ENCODE measurements around the gene JAK1. TPM values are rescaled to one million over a fixed set of nuclear protein-coding genes. Genes with fewer than 3 reads are reported as not detected.
A peak's percentile ranks its signal among the peaks of the same experiment; 100 is the strongest.

Gene JAK1
- total and polyA plus RNA-seq, 2 of the 8 experiments (the other 6 are each of a cell fraction or from before 2014, with no cell fraction given), result 7.8 to 24.5 TPM

DNA sequence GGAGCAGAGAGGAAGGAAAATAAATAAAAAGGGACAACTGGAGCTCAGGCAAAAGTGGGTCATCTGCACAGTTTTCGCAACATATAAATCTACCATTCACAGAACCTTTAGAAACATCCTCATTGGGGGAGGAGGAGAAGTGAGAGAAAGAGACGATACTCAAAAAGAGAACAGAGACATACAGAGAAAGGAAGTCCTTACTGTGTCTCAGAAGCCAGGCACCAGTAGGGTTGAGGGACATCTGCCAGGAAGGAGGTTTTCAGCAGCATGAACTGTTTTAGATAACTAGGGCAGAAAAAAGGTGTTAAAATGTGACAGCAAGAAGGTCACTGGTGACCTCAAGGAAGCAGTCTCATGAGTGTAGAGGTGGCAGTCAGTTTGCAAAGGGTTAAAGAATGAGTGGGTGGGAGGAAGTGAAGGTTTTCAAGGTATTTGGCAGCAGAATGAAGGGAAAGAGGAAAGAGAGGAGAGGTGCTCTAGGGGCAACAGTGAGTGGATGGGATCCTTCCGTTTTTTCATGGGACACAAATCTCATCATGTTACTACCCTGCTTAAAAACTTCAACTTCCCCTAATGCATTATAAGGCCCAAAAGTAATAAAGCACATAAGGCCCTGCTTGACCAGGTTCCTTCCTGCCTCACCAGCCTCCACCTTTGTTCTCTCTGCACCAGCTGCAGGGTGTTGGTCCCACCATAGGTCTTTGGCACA, 9.5 kb downstream of the JAK1 start:
- H3K14ac ChIP-seq (ENCODE audit: insufficient read length), result no peak overlapping the region
- no peaks in the 10 kb centered on the region for H3K27me3 ChIP-seq (replicated peaks in 1 of 4; ENCODE audit: control insufficient read depth in 3 of 4, extremely low read depth in 1 of 4, insufficient read depth in 3 of 4, low read length in 3 of 4)
- H3K4ac ChIP-seq (replicated peaks; ENCODE audit: insufficient read length, low read depth, low read length), result no peak overlapping the region
- no peak for FAIRE-seq
- H2BK120ac ChIP-seq (replicated peaks; ENCODE audit: low read depth, low read length), result no peak overlapping the region
- H3K56ac ChIP-seq (replicated peaks; ENCODE audit: insufficient read length, low read depth, low read length), result no peak overlapping the region
- peaks cover 0 to 3% of the 10 kb centered on the region in 2 experiments for H4K20me1 ChIP-seq (replicated peaks in 1 of 2; ENCODE audit: control insufficient read depth in 1 of 2, insufficient read depth in 2 of 2, low read length in 2 of 2)
- no peaks in the 10 kb centered on the region for H3K36me3 ChIP-seq (ENCODE audit: control insufficient read depth in 2 of 4, insufficient read depth in 4 of 4, low read length in 3 of 4)
- no peak overlapping the region for H2AFZ ChIP-seq (ENCODE audit: low read length)
- H3K18ac ChIP-seq (ENCODE audit: extremely low read depth, low read length), result 0 out of 2 replicates have a peak overlapping the region, but pooled peaks have one; percentile 21
- H3K4me2 ChIP-seq (ENCODE audit: insufficient read depth in 1 of 2, low read depth in 2 of 2, low read length in 2 of 2), result no peak overlapping the region; a peak in 2 of 4 replicates
- peak overlapping the region; percentile 40; the same call in 1 of the 2 replicates for H2BK5ac ChIP-seq (ENCODE audit: low read depth, low read length)
- CTCF ChIA-PET (ENCODE audit: partially characterized antibody), result interaction anchor here (0.6 kb wide), 1 partner anchor 112 kb away, joined by 3 read pairs; no protein-coding TSS in a partner anchor
- no peaks in the 10 kb centered on the region for H3K9me3 ChIP-seq (ENCODE audit: insufficient read depth in 2 of 2, low read depth in 1 of 2, low read length in 1 of 2)
- H3K4me3 ChIP-seq (ENCODE audit: extremely low read depth in 1 of 4, insufficient read depth in 2 of 4, low read depth in 3 of 4, low read length in 4 of 4), result no peak overlapping the region
- H2BK15ac ChIP-seq (ENCODE audit: low read length), result peak overlapping the region; percentile 63
- POLR2A ChIA-PET (ENCODE audit: partially characterized antibody), result interaction anchor here (0.9 to 1.0 kb wide), 2 partner anchors 8 to 9 kb away, joined by 3 read pairs; no protein-coding TSS in a partner anchor
- no peak overlapping the region for H4K5ac ChIP-seq (ENCODE audit: insufficient read length, low read depth, low read length)
- peaks cover 0 to 17% of the 10 kb centered on the region in 2 experiments; a peak in 2 of 4 replicates for H3K79me2 ChIP-seq (ENCODE audit: control insufficient read depth in 1 of 2, insufficient read depth in 2 of 2, low read length in 2 of 2)
- no peak overlapping the region for H3K23ac ChIP-seq (ENCODE audit: insufficient read length)
- H3K4me1 ChIP-seq (replicated peaks in 1 of 4; ENCODE audit: control insufficient read depth in 3 of 4, insufficient read depth in 4 of 4, low read length in 3 of 4), result peaks cover 3 to 22% (median 10%) of the 10 kb centered on the region in 4 experiments
- H2BK20ac ChIP-seq (ENCODE audit: low read length), result peak overlapping the region; percentile 40; the same call in 1 of the 2 replicates
- H4K91ac ChIP-seq (replicated peaks; ENCODE audit: insufficient read length, low read length), result no peak overlapping the region
- H2AK5ac ChIP-seq (ENCODE audit: low read depth, low read length), result peak overlapping the region; percentile 10; the same call in 1 of the 2 replicates
- H2BK12ac ChIP-seq (ENCODE audit: low read depth, low read length), result no peak overlapping the region
- DNase-seq (ENCODE audit: low read depth in 1 of 2, low spot score in 2 of 2), result no peak
- TF ChIP-seq MAFK (IDR thresholded peaks at IDR 0.05; ENCODE audit: low read depth, low read length) (no peak), ASH2L (IDR thresholded peaks at IDR 0.05; ENCODE audit: low read length) (no peak), TBP (IDR thresholded peaks at IDR 0.05; ENCODE audit: low read depth, low read length) (no peak), KDM4A (IDR thresholded peaks at IDR 0.05; ENCODE audit: low read depth, low read length, severe bottlenecking) (no peak), TAF1 (IDR thresholded peaks at IDR 0.05; ENCODE audit: low read depth, low read length) (no peak), GTF2F1 (IDR thresholded peaks at IDR 0.05; ENCODE audit: borderline replicate concordance, low read depth, low read length) (no peak), EGR1 (IDR thresholded peaks at IDR 0.05; ENCODE audit: borderline replicate concordance, low read depth, low read length) (peak; percentile 68; the same call in 1 of the 2 replicates)
- no peak overlapping the region for H4K8ac ChIP-seq (ENCODE audit: extremely low read depth, insufficient read depth, low read length)
- H3K79me1 ChIP-seq (ENCODE audit: low read depth, low read length), result no peaks in the 10 kb centered on the region
- H3K9ac ChIP-seq (replicated peaks in 1 of 4; ENCODE audit: extremely low read depth in 1 of 4, low read depth in 3 of 4, low read length in 3 of 4), result no peak overlapping the region
- 63% methylated on average over 3 of the region's 3 CpGs; no CpG with 5 or more reads in 1 of the 2 experiments for WGBS, 2 experiments (ENCODE audit: extremely low coverage in 1 of 2, insufficient coverage in 1 of 2, insufficient read length in 1 of 2, insufficient replicate concordance in 2 of 2, low coverage in 1 of 2, low lambda C conversion rate in 2 of 2, missing lambda C conversion rate in 1 of 2)
- H3K27ac ChIP-seq (ENCODE audit: low read depth, low read length), result no peak overlapping the region; the same call in 1 of the 2 replicates
- 0 out of 2 replicates have a peak, but pooled peaks cover 3% of the 10 kb centered on the region for H3K23me2 ChIP-seq (ENCODE audit: low read depth, low read length)

All from H1 (cell line).